Mucosa of rectum (tissue), 2 donors: ENCODE measurements around the gene TEX52.

ENCODE experiments used
- H3K27ac ChIP-seq, 2 donors: one replicate each; pipeline ENCODE4 v1.7.0; 2013; ENCODE audit warnings: inconsistent platforms in 2 of 2, low read depth in 2 of 2, low read length in 2 of 2
- H3K27me3 ChIP-seq, 2 donors: one replicate each; pipeline ENCODE4 v1.7.0; 2013; ENCODE audit warnings: low read length in 2 of 2; ENCODE audit not compliant: control insufficient read depth in 2 of 2, insufficient read depth in 2 of 2
- H3K36me3 ChIP-seq, 2 donors: one replicate each; pipeline ENCODE4 v1.7.0; 2013; ENCODE audit warnings: low read length in 2 of 2; ENCODE audit not compliant: control insufficient read depth in 2 of 2, insufficient read depth in 2 of 2
- H3K4me1 ChIP-seq, 2 donors: one replicate each; pipeline ENCODE4 v1.7.0; 2013; ENCODE audit warnings: low read length in 2 of 2, mild to moderate bottlenecking in 1 of 2; ENCODE audit not compliant: control insufficient read depth in 2 of 2, insufficient read depth in 2 of 2
- H3K4me3 ChIP-seq, 2 donors: one replicate each; pipeline ENCODE4 v1.7.0; 2013; ENCODE audit warnings: low read length in 2 of 2
- H3K9ac ChIP-seq, 2 donors: one replicate each; pipeline ENCODE4 v1.7.0; 2013; ENCODE audit warnings: low read length in 2 of 2, low read depth in 1 of 2, mild to moderate bottlenecking in 1 of 2
- H3K9me3 ChIP-seq, 2 donors: one replicate each; pipeline ENCODE4 v1.7.0; 2013; ENCODE audit warnings: low read length in 2 of 2; ENCODE audit not compliant: control insufficient read depth in 2 of 2
- donor health status: healthy.
- donor health status: Normal muscosa, but diverticular disease.

Gene TEX52

DNA sequence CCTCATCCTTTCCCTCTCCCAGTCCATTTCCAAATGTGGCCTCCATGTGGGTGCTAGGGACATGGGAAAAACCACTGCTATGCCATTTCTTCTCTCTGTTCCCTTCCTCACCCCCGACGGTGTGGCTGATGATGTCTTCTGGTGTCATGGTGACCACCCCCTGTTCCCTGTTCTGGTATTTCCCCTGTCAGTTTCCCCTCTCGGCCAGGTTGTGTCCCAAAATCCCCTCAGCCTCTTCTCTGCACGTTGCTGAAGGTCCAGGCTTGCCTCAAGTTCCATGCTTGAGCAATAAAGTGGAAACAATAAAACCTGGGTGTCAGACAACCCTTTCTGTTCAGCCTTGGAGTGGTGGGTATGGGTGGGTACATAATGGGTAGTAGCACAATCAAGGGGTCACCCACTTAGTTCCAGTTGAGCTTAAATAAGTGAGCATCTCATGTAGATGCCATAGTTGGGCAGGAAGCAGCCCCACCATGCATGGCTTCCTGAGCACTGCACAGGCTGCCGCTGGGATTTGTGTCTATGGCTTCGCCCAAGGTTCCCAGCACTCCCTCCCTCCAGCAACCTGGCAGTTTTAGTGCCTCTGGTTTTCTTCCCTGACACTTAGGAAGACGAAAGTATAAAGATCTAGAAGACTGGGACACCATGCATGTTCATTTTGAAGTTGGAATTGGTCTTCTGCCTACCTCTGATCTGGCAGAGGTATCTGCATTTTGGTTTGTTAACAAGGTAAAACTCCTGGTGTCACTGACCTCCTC is 53.0 kb downstream of the TEX52 start:
- H3K27ac ChIP-seq = no peak overlapping the region
- no peaks in the 10 kb centered on the region for H3K9me3 ChIP-seq
- no peaks in the 10 kb centered on the region for H3K4me1 ChIP-seq
- H3K4me3 ChIP-seq = no peak overlapping the region
- peaks cover 50 to 58% of the 10 kb centered on the region in 2 donors for H3K36me3 ChIP-seq
- no peak overlapping the region for H3K9ac ChIP-seq
- no peaks in the 10 kb centered on the region for H3K27me3 ChIP-seq

DNA sequence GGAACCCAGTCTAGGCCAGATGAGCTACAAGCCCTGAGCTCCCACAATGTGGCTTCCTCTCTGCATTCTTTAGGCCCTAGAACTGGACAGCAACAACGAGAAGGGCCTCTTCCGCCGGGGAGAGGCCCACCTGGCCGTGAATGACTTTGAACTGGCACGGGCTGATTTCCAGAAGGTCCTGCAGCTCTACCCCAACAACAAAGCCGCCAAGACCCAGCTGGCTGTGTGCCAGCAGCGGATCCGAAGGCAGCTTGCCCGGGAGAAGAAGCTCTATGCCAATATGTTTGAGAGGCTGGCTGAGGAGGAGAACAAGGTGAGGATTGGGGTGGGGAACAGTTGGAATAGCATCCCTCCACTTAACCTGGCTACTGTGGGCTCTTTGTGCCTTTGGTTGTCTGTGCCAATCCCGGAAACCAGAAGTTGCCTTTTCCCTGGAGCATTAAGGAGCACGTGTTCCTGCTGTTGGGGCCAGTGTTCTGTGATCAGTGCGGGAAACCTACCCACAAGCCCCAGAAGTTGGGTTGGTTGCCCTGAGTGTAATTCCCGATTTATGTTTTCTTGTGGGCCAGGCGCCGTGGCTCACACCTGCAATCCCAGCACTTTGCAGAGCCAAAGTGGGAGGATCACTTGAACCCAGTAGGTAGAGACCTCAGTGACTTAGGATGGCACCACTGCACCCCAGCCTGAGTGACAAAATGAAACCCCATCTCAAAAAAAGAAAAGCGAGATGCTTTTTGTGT is 55.6 kb downstream of the TEX52 start:
- Histone ChIP-seq H3K27me3 (no peaks in the 10 kb centered on the region), H3K36me3 (peaks cover 64 to 74% of the 10 kb centered on the region in 2 donors), H3K9ac (no peak overlapping the region), H3K27ac (no peak overlapping the region), H3K9me3 (no peaks in the 10 kb centered on the region), H3K4me3 (no peak overlapping the region), H3K4me1 (peaks cover 9 to 10% of the 10 kb centered on the region in 2 donors)

DNA sequence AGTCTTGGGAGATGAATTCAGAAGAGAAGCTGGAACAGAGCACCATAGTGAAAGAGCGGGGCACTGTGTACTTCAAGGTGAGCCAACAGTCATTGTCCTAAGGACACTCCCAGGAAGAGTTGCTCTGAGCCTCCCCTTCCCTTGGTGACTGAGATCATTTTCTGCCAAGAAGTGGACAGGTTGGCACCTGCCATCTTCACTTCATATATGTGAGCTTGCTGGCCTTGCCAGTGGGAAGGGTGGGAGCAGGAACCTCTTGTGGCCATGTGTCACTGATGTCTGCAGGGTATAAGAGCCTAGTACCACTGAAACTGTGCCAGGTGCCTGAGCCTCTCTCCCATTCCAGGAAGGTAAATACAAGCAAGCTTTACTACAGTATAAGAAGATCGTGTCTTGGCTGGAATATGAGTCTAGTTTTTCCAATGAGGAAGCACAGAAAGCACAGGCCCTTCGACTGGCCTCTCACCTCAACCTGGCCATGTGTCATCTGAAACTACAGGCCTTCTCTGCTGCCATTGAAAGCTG is 56.7 kb downstream of the TEX52 start:
- no peak overlapping the region for H3K9ac ChIP-seq

More for the DNA sequence above, 56.7 kb downstream of the TEX52 start:
- peaks cover 64 to 74% of the 10 kb centered on the region in 2 donors for H3K36me3 ChIP-seq
- no peaks in the 10 kb centered on the region for H3K27me3 ChIP-seq
- H3K9me3 ChIP-seq = no peaks in the 10 kb centered on the region
- H3K27ac ChIP-seq = no peak overlapping the region
- H3K4me1 ChIP-seq = peaks cover 12 to 13% of the 10 kb centered on the region in 2 donors
- no peak overlapping the region for H3K4me3 ChIP-seq
